ENCODE results near the gene TULP1.
"Not testable (repeated sequence)": the region's sequence is repeated elsewhere in the genome, so short reads cannot be mapped to it uniquely, and the experiment has no call there.

Gene TULP1

GRCh38 chr6:35522151-35522550, 9.5 kb upstream of the TULP1 start:
- no peak for TF ChIP-seq CTCF (IDR thresholded peaks at IDR 0.05; ENCODE audit: low read length, missing control alignments)
- no peak for DNase-seq (ENCODE audit: low read depth)
- no peak overlapping the region for H3K4me3 ChIP-seq (replicated peaks; ENCODE audit: low read depth, low read length)

- no peak for DNase-seq (ENCODE audit: low read depth)
- no peak overlapping the region for H3K4me3 ChIP-seq (replicated peaks; ENCODE audit: low read depth, low read length)
- no peak for TF ChIP-seq CTCF (IDR thresholded peaks at IDR 0.05; ENCODE audit: low read length, missing control alignments)
These were observed 8.5 kb upstream of the TULP1 start for GRCh38 chr6:35521235-35521634.

- no peak for TF ChIP-seq CTCF (IDR thresholded peaks at IDR 0.05; ENCODE audit: low read length, missing control alignments)
- no peak for DNase-seq (ENCODE audit: low read depth)
- no peak overlapping the region for H3K4me3 ChIP-seq (replicated peaks; ENCODE audit: low read depth, low read length)
These were observed 6.8 kb upstream of the TULP1 start for GRCh38 chr6:35519313-35520015.

GRCh38 chr6:35518566-35519312, 6.0 kb upstream of the TULP1 start:
- no peak overlapping the region for H3K4me3 ChIP-seq (replicated peaks; ENCODE audit: low read depth, low read length)
- no peak for TF ChIP-seq CTCF (IDR thresholded peaks at IDR 0.05; ENCODE audit: low read length, missing control alignments)
- no peak for DNase-seq (ENCODE audit: low read depth)

- not testable (repeated sequence) for DNase-seq (ENCODE audit: low read depth); H3K4me3 ChIP-seq (replicated peaks; ENCODE audit: low read depth, low read length)
These were observed 5.3 kb upstream of the TULP1 start for GRCh38 chr6:35517978-35518377.

- no peak for TF ChIP-seq CTCF (IDR thresholded peaks at IDR 0.05; ENCODE audit: low read length, missing control alignments)
- no peak overlapping the region for H3K4me3 ChIP-seq (replicated peaks; ENCODE audit: low read depth, low read length)
- no peak for DNase-seq (ENCODE audit: low read depth)
These were observed 4.0 kb upstream of the TULP1 start for GRCh38 chr6:35516712-35517111.

GRCh38 chr6:35515939-35516338, 3.2 kb upstream of the TULP1 start:
- not testable (repeated sequence) for DNase-seq (ENCODE audit: low read depth); H3K4me3 ChIP-seq (replicated peaks; ENCODE audit: low read depth, low read length)

GRCh38 chr6:35514587-35514986, 1.9 kb upstream of the TULP1 start:
- no peak for DNase-seq (ENCODE audit: low read depth)
- no peak for TF ChIP-seq CTCF (IDR thresholded peaks at IDR 0.05; ENCODE audit: low read length, missing control alignments)
- no peak overlapping the region for H3K4me3 ChIP-seq (replicated peaks; ENCODE audit: low read depth, low read length)

Measured in fibroblast of pulmonary artery (primary cell).